Activated T-cell treated with anti-CD3 and anti-CD28 coated beads, Interleukin-2, amount 50 U/mL, for 72 hours (primary cell): ENCODE results near the gene DIP2C. TPM values are rescaled to one million over a fixed set of nuclear protein-coding genes. Genes with fewer than 3 reads are reported as not detected.

Source experiments
- ATAC-seq, 2 donors: fragments of 150-1000 bp; cut with Tn5 transposase; replicated peaks in 1 of 2; 2 replicates each; pipeline ENCODE4 v1.10.0; 2021; ENCODE audit warnings: moderate library complexity in 2 of 2, mild to moderate bottlenecking in 1 of 2
- DNase-seq, 2 donors: peaks; one replicate each; pipeline ENCODE4 v3.0.0; 2021 to 2022; ENCODE audit warnings: mixed read lengths in 1 of 2
- H3K27ac Mint-ChIP-seq: one replicate; pipeline ENCODE4 v1.8.0; 2022; ENCODE audit warnings: mild to moderate bottlenecking, moderate library complexity, mixed read lengths
- H3K27me3 Mint-ChIP-seq: one replicate; pipeline ENCODE4 v1.8.0; 2022; ENCODE audit warnings: low read depth, mixed read lengths
- H3K36me3 Mint-ChIP-seq, 2 donors: one replicate each; pipeline ENCODE4 v1.8.0; 2022; ENCODE audit warnings: mixed read lengths in 2 of 2, mild to moderate bottlenecking in 1 of 2; ENCODE audit not compliant: insufficient read depth in 2 of 2
- H3K4me1 Mint-ChIP-seq: one replicate; pipeline ENCODE4 v1.8.0; 2022; ENCODE audit warnings: low read depth, mixed read lengths
- H3K4me3 Mint-ChIP-seq, 2 donors: one replicate each; pipeline ENCODE4 v1.8.0; 2022; ENCODE audit warnings: mild to moderate bottlenecking in 2 of 2, mixed read lengths in 2 of 2, moderate library complexity in 2 of 2
- H3K9me3 Mint-ChIP-seq, 2 donors: one replicate each; pipeline ENCODE4 v1.8.0; 2022; ENCODE audit warnings: mixed read lengths in 2 of 2
- total RNA-seq, 2 donors: library from RNA; stranded (reverse); gene quantifications; one replicate each; pipeline ENCODE4 v1.2.3, GENCODE V29; 2022

Gene DIP2C
- total RNA-seq, 2 donors from 2014 or later, result 0.70 to 1.6 TPM

DNA sequence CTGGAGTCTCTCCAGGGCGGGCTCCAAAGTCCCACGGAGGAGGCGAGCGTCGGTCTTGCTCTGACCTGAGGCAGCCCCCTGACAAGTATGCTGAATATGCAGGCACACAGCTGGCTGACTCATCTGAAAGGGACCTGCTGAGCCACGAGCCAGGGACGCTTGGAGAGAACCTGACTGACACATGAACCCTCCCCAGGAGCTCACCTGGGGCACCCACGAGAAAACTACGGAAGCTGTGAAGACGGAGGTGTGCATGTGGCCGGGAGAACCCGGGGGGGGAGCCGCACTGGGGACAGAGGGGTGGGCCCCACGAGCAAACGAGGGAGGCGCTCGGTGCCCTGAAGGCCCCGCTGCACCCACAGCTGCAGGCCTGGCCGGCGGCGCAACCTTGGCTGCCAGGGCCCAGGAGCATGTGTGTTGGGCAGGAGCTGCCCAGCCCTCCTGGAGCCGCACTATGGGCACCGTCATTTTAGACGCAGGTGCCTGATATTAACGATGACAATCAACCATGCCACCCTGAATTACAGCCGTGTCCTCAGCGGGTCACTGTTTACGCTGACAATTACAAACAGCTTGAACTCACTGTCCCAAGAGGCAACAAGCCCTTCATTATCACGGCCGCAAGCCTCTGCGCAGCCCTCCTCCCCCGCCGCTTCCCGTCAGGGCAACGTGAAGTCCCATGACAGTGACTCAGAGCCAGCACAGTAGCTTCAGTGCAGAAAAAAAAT lies 64.7 kb downstream of the DIP2C start:
- Mint-ChIP-seq H3K27ac (no peak overlapping the region), H3K36me3 (no peaks in the 10 kb centered on the region), H3K4me3 (no peak overlapping the region), H3K9me3 (no peaks in the 10 kb centered on the region), H3K27me3 (peaks cover 43% of the 10 kb centered on the region), H3K4me1 (no peaks in the 10 kb centered on the region)
- ATAC-seq (peak in 1 of 2 donors; percentile 51), DNase-seq (no peak)

- no peaks in the 10 kb centered on the region for H3K9me3 Mint-ChIP-seq
- no peaks in the 10 kb centered on the region for H3K4me1 Mint-ChIP-seq
- H3K36me3 Mint-ChIP-seq, result no peaks in the 10 kb centered on the region
- DNase-seq, result no peak
- peaks cover 39% of the 10 kb centered on the region for H3K27me3 Mint-ChIP-seq
- H3K27ac Mint-ChIP-seq, result no peak overlapping the region
- ATAC-seq, result no peak
- no peak overlapping the region for H3K4me3 Mint-ChIP-seq
Measured at GRCh38 chr10:624312-624604, 65.2 kb downstream of the DIP2C start.

GRCh38 chr10:623477-624311 lies 65.8 kb downstream of the DIP2C start:
- ATAC-seq, result no peak
- Mint-ChIP-seq H3K9me3 (no peaks in the 10 kb centered on the region), H3K4me1 (no peaks in the 10 kb centered on the region), H3K27ac (no peak overlapping the region), H3K36me3 (no peaks in the 10 kb centered on the region), H3K4me3 (no peak overlapping the region), H3K27me3 (peaks cover 33% of the 10 kb centered on the region)
- DNase-seq, result no peak

DNA sequence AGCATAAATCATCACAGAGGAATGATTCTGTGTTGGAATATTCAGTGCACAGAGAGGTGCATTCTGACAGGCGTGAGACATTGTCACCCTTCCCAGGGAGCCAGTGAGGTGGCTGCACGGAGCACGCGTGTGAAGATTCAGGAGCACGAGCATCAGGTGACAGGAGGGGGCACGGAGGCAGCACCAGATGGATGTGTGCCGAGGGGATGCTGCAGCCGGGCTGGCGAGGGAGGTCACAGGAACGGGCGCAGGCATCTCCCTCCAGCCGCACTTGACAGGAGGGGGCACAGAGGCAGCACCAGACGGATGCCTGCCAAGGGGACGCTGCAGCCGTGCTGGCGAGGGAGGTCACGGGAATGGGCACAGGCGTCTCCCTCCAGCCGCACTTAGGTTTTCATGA lies 66.5 kb downstream of the DIP2C start:
- DNase-seq, result no peak
- H3K27me3 Mint-ChIP-seq, result peaks cover 29% of the 10 kb centered on the region
- no peaks in the 10 kb centered on the region for H3K36me3 Mint-ChIP-seq

DNA sequence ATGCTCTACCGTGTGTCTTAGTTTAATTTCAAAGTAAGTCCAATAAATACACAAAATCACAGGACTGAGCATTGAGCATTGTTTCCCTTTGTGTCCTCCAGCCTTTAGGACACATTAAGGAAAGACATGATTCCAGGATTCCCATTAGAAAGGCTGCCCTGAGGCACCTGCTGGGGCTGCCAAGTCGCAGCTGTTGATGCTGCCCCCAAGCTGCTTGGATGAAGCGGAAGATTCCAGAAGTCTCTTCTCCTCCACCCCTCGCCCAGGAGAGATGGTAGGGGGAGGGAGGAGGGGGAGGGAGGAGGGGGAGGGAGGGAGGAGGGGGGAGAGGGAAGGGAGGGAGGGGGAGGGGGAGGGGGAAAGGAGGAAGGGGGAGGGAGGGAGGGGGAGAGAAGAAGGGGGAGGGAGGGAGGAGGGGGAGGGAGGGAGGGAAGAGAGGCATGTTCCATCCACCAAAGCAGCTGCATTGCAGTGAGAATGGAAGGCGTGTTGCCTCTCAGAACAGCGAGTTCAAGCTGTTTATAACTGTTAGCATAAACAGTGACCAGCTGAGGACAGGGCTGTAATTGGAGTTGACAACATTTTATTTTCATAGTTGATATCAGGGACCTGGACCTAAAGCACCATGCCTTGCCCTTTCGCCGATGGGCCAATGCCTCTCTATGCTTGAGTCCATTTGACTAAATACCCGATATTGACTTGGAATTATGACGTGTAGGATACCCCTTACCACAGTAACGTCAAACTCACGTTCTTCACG lies 67.3 kb downstream of the DIP2C start:
- peaks cover 35% of the 10 kb centered on the region for H3K27me3 Mint-ChIP-seq
- no peak for DNase-seq
- H3K27ac Mint-ChIP-seq, result no peak overlapping the region
- no peak overlapping the region for H3K4me3 Mint-ChIP-seq
- no peaks in the 10 kb centered on the region for H3K4me1 Mint-ChIP-seq
- no peaks in the 10 kb centered on the region for H3K9me3 Mint-ChIP-seq
- no peaks in the 10 kb centered on the region for H3K36me3 Mint-ChIP-seq
- no peak for ATAC-seq

More for the DNA sequence above, 66.5 kb downstream of the DIP2C start:
- Mint-ChIP-seq H3K4me3 (no peak overlapping the region), H3K27ac (no peak overlapping the region), H3K4me1 (no peaks in the 10 kb centered on the region), H3K9me3 (no peaks in the 10 kb centered on the region)
- no peak for ATAC-seq

DNA sequence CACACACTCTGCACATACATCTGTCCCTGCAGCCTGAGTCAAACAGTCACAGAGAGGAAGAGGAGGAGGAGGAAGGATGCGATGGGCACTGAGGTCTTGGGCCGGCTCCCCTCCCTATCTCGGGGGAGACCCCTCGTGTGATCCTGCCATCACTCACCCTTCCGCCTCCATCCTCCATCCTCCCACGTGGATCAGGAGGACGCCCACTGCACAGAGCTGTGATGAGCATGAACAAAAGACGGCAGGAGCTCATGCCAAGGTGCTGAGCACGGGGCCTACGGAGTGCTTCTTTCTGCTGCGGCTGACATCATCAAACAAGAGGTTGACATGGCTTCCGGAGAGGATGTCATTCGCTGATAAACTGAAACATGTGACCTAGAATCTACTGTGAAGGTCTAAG lies 68.0 kb downstream of the DIP2C start:
- DNase-seq (no peak), ATAC-seq (no peak)
- Mint-ChIP-seq H3K4me3 (no peak overlapping the region), H3K9me3 (no peaks in the 10 kb centered on the region), H3K4me1 (no peaks in the 10 kb centered on the region), H3K27me3 (peaks cover 35% of the 10 kb centered on the region), H3K27ac (no peak overlapping the region), H3K36me3 (no peaks in the 10 kb centered on the region)

- no peak overlapping the region for H3K27ac Mint-ChIP-seq
- H3K27me3 Mint-ChIP-seq, result peaks cover 35% of the 10 kb centered on the region
- no peaks in the 10 kb centered on the region for H3K36me3 Mint-ChIP-seq
- ATAC-seq (no peak), DNase-seq (no peak)
- H3K4me3 Mint-ChIP-seq, result no peak overlapping the region
- H3K4me1 Mint-ChIP-seq, result no peaks in the 10 kb centered on the region
- no peaks in the 10 kb centered on the region for H3K9me3 Mint-ChIP-seq
Measured at GRCh38 chr10:620971-621370, 68.5 kb downstream of the DIP2C start.

DNA sequence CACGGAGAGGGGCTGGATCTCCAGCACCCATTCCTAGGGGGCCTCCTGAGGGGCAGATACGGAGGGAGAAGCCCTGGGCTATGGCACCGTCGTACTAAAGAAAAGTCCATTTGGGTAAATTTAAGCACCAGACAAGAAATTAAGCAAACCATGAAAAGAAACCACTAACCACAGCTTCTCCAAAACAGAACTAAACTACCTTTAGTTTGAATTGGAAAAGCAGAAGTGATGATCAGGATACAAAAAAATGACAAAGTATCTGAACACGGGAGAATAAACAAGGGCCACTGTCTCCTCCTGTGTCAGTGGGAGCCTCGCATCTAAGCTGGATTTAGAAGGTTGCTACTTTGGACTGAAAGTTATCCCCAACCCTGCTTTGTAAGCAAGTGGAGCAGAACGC lies 69.1 kb downstream of the DIP2C start:
- ATAC-seq (no peak), DNase-seq (no peak)
- no peak overlapping the region for H3K27ac Mint-ChIP-seq
- no peaks in the 10 kb centered on the region for H3K36me3 Mint-ChIP-seq
- H3K9me3 Mint-ChIP-seq, result no peaks in the 10 kb centered on the region
- peaks cover 35% of the 10 kb centered on the region for H3K27me3 Mint-ChIP-seq
- no peaks in the 10 kb centered on the region for H3K4me1 Mint-ChIP-seq
- no peak overlapping the region for H3K4me3 Mint-ChIP-seq

- H3K36me3 Mint-ChIP-seq, result no peaks in the 10 kb centered on the region
- no peaks in the 10 kb centered on the region for H3K9me3 Mint-ChIP-seq
- H3K4me3 Mint-ChIP-seq, result no peak overlapping the region
- peaks cover 35% of the 10 kb centered on the region for H3K27me3 Mint-ChIP-seq
- no peak overlapping the region for H3K27ac Mint-ChIP-seq
- H3K4me1 Mint-ChIP-seq, result no peaks in the 10 kb centered on the region
- DNase-seq (no peak), ATAC-seq (no peak)
Measured at GRCh38 chr10:619710-620109, 69.8 kb downstream of the DIP2C start.

- DNase-seq (no peak), ATAC-seq (no peak)
- Mint-ChIP-seq H3K36me3 (no peaks in the 10 kb centered on the region), H3K27ac (no peak overlapping the region), H3K4me1 (no peaks in the 10 kb centered on the region), H3K27me3 (peaks cover 35% of the 10 kb centered on the region), H3K4me3 (no peak overlapping the region), H3K9me3 (no peaks in the 10 kb centered on the region)
Measured at GRCh38 chr10:618229-618989, 71.1 kb downstream of the DIP2C start.

- no peak overlapping the region for H3K27ac Mint-ChIP-seq
- peaks cover 28% of the 10 kb centered on the region for H3K27me3 Mint-ChIP-seq
- ATAC-seq (no peak), DNase-seq (no peak)
- no peaks in the 10 kb centered on the region for H3K4me1 Mint-ChIP-seq
- no peaks in the 10 kb centered on the region for H3K9me3 Mint-ChIP-seq
- H3K4me3 Mint-ChIP-seq, result no peak overlapping the region
- H3K36me3 Mint-ChIP-seq, result no peaks in the 10 kb centered on the region
Measured at GRCh38 chr10:617471-617870, 72.0 kb downstream of the DIP2C start.

- Mint-ChIP-seq H3K27ac (no peak overlapping the region), H3K4me1 (no peaks in the 10 kb centered on the region), H3K36me3 (peaks cover 0 to 3% of the 10 kb centered on the region in 2 donors), H3K9me3 (peaks cover 0 to 4% of the 10 kb centered on the region in 2 donors), H3K27me3 (peaks cover 12% of the 10 kb centered on the region), H3K4me3 (no peak overlapping the region)
- DNase-seq (no peak), ATAC-seq (no peak)
Measured at GRCh38 chr10:615583-616152, 73.8 kb downstream of the DIP2C start.
